ENCODE measurements around the gene PM20D1.
"Not testable (repeated sequence)": the region's sequence is repeated elsewhere in the genome, so short reads cannot be mapped to it uniquely, and the experiment has no call there.

PM20D1 gene

DNA sequence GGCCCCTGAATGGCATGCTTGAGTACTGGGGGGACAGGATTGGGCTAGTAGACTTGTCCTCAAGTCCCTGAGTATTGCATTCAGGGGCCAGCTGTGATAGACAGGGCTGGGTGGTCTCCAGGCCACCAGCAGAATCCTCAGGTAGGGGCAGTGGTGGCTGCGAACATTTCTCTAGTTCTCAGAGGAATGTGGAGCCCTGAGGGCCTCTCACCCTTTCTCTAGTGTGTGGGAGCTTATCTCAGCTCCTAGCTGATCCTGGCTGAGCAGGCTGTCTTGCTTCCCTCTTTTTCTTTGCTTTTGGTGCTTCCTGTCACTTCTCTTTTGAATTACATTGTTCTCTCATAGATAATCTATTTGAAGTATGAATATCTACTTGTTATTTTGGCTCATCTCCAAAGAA lies 30.0 kb upstream of the PM20D1 start:
- TF ChIP-seq, protein P1, sequence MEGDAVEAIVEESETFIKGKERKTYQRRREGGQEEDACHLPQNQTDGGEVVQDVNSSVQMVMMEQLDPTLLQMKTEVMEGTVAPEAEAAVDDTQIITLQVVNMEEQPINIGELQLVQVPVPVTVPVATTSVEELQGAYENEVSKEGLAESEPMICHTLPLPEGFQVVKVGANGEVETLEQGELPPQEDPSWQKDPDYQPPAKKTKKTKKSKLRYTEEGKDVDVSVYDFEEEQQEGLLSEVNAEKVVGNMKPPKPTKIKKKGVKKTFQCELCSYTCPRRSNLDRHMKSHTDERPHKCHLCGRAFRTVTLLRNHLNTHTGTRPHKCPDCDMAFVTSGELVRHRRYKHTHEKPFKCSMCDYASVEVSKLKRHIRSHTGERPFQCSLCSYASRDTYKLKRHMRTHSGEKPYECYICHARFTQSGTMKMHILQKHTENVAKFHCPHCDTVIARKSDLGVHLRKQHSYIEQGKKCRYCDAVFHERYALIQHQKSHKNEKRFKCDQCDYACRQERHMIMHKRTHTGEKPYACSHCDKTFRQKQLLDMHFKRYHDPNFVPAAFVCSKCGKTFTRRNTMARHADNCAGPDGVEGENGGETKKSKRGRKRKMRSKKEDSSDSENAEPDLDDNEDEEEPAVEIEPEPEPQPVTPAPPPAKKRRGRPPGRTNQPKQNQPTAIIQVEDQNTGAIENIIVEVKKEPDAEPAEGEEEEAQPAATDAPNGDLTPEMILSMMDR (IDR thresholded peaks at IDR 0.05; ENCODE audit: low read depth, low read length): no peak

DNA sequence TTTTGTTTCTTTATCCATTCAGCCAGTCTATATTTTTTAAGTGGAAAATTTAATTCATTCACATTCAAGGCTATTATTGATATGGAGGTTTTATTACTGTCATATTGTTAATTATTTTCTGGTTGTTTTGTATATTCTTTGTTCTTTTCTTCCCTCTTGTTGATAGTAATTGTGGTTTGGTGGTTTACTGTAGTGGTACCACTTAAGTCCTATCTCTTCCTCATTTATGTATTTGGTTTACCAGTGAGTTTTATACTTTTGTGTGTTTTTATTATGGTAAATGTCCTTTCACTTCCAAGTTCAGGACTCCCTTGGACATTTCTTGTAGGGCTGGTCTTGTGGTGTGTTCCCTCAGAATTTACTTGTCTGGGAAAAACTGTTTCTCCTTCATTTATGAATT lies 28.1 kb upstream of the PM20D1 start:
- H3K4me3 ChIP-seq (ENCODE audit: low read depth, low read length): no peak overlapping the region
- TF ChIP-seq, protein P1 (IDR thresholded peaks at IDR 0.05; ENCODE audit: low read depth, low read length): no peak

More for the DNA sequence above, 30.0 kb upstream of the PM20D1 start:
- H3K4me3 ChIP-seq (ENCODE audit: low read depth, low read length): no peak overlapping the region

DNA sequence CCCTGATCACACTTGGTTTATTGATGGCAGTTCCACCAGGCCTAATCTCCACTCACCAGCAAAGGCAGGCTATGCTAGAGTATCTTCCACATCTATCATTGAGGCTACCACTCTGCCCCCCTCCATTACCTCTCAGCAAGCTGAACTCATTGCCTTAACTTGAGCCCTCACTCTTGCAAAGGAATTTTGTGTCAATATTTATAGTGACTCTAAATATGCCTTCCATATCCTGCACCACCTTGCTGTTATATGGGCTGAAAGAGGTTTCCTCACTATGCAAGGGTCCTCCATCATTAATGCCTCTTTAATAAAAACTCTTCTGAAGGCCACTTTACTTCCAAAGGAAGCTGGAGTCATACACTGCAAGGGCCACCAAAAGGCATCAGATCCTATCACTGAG lies 23.2 kb upstream of the PM20D1 start:
- H3K4me3 ChIP-seq (ENCODE audit: low read depth, low read length): not testable (repeated sequence)

DNA sequence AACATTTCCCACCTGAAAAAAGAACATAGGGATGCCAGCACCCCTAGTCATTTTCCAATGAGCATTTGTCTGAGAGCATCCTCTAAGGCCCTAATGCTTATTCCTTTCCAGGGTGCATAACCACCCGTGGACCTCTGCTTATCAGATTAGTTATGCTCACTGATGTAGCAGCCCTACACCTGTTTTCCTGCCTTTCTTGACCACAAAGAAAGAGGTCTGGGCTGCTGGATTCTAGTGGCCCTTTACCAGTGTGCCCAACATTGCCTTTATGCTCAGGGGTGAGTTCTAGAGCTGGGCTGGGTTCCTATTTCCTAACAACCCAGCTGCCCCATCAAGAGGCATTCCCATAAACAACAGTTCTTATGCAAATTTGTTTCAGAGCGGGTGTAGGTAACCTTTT lies 20.3 kb upstream of the PM20D1 start:
- TF ChIP-seq, protein P1 (IDR thresholded peaks at IDR 0.05; ENCODE audit: low read depth, low read length): no peak
- no peak overlapping the region for H3K4me3 ChIP-seq (ENCODE audit: low read depth, low read length)

DNA sequence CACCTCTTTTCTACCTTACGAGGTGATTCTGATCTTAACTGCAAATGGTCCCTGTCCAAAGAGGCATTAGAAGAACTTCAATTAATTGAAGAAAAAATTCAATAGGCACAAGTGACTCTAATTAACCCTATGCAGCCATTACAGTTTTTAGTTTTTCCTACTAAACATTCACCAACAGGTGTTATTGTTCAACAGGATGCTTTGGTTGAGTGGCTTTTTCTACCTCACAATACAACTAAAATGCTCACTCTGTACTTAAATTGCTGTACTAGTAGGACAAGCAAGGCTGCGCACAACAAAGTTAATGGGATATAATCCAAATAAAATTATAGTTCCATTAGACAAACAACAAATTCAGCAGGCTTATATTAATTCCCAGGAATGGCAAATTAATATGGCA lies 11.6 kb upstream of the PM20D1 start:
- TF ChIP-seq, protein P1 (IDR thresholded peaks at IDR 0.05; ENCODE audit: low read depth, low read length): no peak
- H3K4me3 ChIP-seq (ENCODE audit: low read depth, low read length): no peak overlapping the region

DNA sequence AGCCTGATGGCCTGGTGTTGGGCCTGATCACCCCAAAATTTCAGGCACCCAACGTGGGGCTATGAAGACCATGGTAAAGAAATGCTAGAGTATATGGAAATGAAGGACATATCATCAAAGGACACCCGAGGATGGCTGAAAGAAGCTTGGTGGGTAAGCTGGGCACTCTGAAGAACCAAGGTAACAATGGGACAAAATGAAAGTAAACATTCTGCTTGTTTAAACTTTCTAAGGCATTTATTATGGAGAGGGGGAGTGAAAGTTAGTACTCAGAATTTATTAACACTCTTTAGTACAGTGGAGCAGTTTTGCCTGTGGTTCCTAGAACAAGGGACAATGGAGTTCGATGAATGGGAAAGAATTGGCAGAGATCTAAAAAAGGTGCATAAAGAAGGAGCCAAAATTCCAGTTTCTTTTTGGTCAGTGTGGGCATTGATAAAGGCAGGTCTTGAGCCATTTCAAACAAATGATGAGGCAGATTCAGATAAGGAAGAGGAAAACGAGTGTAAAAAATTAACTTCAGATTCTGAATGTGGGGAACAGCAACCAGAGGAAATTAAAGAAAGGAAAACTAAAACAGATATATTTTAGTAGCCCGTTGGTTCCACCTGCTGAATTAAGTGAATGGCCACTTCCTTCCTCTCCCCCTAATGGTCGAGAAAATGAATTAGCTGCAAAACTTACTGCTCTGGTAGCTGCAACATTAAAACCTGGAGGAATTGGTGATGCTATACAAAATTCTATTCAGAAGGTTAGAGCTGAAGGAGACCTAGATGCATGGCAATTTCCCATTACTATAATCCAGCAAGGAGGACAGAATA lies 8.4 kb upstream of the PM20D1 start:
- no peak overlapping the region for H3K4me3 ChIP-seq (ENCODE audit: low read depth, low read length)
- TF ChIP-seq, protein P1 (IDR thresholded peaks at IDR 0.05; ENCODE audit: low read depth, low read length): no peak

DNA sequence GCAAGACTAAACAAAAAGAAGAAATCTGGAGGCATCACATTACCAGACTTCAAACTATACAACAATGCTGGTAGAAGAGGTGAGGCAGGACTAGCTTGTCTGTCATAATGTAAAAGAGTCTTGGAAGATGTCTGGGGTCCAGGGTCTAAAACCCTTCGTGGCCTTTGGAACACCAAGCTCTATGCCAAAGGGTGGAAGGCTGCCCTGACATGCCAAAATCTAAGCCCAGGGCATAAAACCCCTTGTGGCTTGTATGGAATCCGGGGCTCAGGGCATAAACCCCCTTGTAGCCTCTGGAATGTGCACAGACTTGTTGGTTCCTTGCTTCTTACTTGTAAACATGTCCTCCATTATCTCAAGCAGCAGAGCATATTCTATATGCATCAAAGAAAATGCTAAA lies 7.6 kb upstream of the PM20D1 start:
- H3K4me3 ChIP-seq (ENCODE audit: low read depth, low read length): not testable (repeated sequence)

DNA sequence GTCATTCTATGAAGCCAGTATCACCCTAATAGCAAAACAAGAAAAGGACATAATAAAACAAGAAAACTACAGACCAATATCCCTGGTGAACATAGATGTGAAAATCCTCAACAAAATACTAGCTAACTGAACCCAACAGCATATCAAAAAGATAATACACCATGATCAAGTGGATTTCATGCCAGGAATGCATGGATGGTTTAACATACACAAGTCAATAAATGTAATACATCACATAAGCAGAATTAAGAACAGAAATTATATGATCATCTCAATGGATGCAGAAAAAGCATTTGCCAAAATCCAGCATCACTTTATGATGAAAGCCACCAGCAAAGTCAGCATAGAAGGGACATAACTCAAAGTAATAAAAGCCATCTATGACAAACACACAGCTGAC lies 6.5 kb upstream of the PM20D1 start:
- H3K4me3 ChIP-seq (ENCODE audit: low read depth, low read length): no peak overlapping the region
- TF ChIP-seq, protein P1 (IDR thresholded peaks at IDR 0.05; ENCODE audit: low read depth, low read length): no peak

Data from WI38 (cell line).